H9 (cell line): ENCODE data around the gene CADM1. TPM values are rescaled to one million over a fixed set of nuclear protein-coding genes. Genes with fewer than 3 reads are reported as not detected.

Experiments
- DNase-seq: peaks from one replicate; pipeline ENCODE4 v3.0.0-alpha.2; 2017
- H2AFZ ChIP-seq: one replicate; pipeline ENCODE4 v1.6.1; 2013; ENCODE audit warnings: mild to moderate bottlenecking, low read length, control low read depth, moderate library complexity
- H2AK5ac ChIP-seq: 2 replicates; pipeline ENCODE4 v1.6.1; 2013; ENCODE audit warnings: low read length, control low read depth, mixed read lengths; ENCODE audit not compliant: insufficient read length
- H2BK120ac ChIP-seq: one replicate; pipeline ENCODE4 v1.6.1; 2013; ENCODE audit warnings: low read depth, mild to moderate bottlenecking, low read length, control low read depth, inconsistent platforms; ENCODE audit not compliant: poor library complexity, severe bottlenecking
- H2BK12ac ChIP-seq: 2 replicates; pipeline ENCODE4 v1.6.1; 2013; ENCODE audit warnings: low read length, control low read depth, mixed read lengths, low read depth; ENCODE audit not compliant: insufficient read length
- H2BK15ac ChIP-seq: 2 replicates; pipeline ENCODE4 v1.6.1; 2013; ENCODE audit warnings: low read depth, low read length, control low read depth
- H2BK20ac ChIP-seq: one replicate; pipeline ENCODE4 v1.6.1; 2013; ENCODE audit warnings: low read depth, mild to moderate bottlenecking, low read length, control low read depth, inconsistent platforms; ENCODE audit not compliant: poor library complexity, severe bottlenecking
- H2BK5ac ChIP-seq: 2 replicates; pipeline ENCODE4 v1.6.1; 2013; ENCODE audit warnings: low read length, control low read depth, mixed read lengths; ENCODE audit not compliant: insufficient read length
- H3K14ac ChIP-seq: 2 replicates; pipeline ENCODE4 v1.6.1; 2013; ENCODE audit warnings: low read length, control low read depth; ENCODE audit not compliant: insufficient read depth
- H3K18ac ChIP-seq: 2 replicates; pipeline ENCODE4 v1.6.1; 2013; ENCODE audit warnings: low read depth, mild to moderate bottlenecking, mixed read lengths, low read length, control low read depth; ENCODE audit not compliant: insufficient read length
- H3K23ac ChIP-seq: 2 replicates; pipeline ENCODE4 v1.6.1; 2013; ENCODE audit warnings: low read length, control low read depth, mixed read lengths, low read depth; ENCODE audit not compliant: insufficient read length
- H3K23me2 ChIP-seq: 2 replicates; pipeline ENCODE4 v1.6.1; 2013; ENCODE audit warnings: low read depth, mild to moderate bottlenecking, mixed read lengths, low read length, control low read depth; ENCODE audit not compliant: insufficient read length, poor library complexity, severe bottlenecking
- H3K27ac ChIP-seq: 2 replicates; pipeline ENCODE4 v1.5.1; 2013; ENCODE audit warnings: low read length, control low read depth, mixed read lengths, low read depth; ENCODE audit not compliant: insufficient read length
- H3K27me3 ChIP-seq: 2 replicates; pipeline ENCODE4 v1.6.1; 2013; ENCODE audit warnings: low read length, control low read depth, inconsistent platforms; ENCODE audit not compliant: insufficient read depth
- H3K4ac ChIP-seq: 2 replicates; pipeline ENCODE4 v1.6.1; 2013; ENCODE audit warnings: low read depth, mild to moderate bottlenecking, control low read depth, inconsistent platforms, low read length, moderate library complexity
- H3K4me1 ChIP-seq: 2 replicates; pipeline ENCODE4 v1.6.1; 2013; ENCODE audit warnings: low read length, control low read depth, inconsistent platforms; ENCODE audit not compliant: insufficient read depth
- H3K4me2 ChIP-seq: 2 replicates; pipeline ENCODE4 v1.6.1; 2013; ENCODE audit warnings: low read length, control low read depth, mixed read lengths; ENCODE audit not compliant: insufficient read length, insufficient read depth
- H3K56ac ChIP-seq: 2 replicates; pipeline ENCODE4 v1.6.1; 2013; ENCODE audit warnings: low read depth, mild to moderate bottlenecking, mixed read lengths, low read length, control low read depth; ENCODE audit not compliant: insufficient read length
- H3K79me1 ChIP-seq: 2 replicates; pipeline ENCODE4 v1.6.1; 2013; ENCODE audit warnings: low read depth, mild to moderate bottlenecking, moderate library complexity, low read length, control low read depth, inconsistent platforms; ENCODE audit not compliant: insufficient read depth, poor library complexity, severe bottlenecking
- H3K79me2 ChIP-seq: 2 replicates; pipeline ENCODE4 v1.6.1; 2013; ENCODE audit warnings: low read length, control low read depth, inconsistent platforms; ENCODE audit not compliant: insufficient read depth
- H3K9ac ChIP-seq: 2 replicates; pipeline ENCODE4 v1.6.1; 2013; ENCODE audit warnings: low read length, control low read depth, mixed read lengths; ENCODE audit not compliant: insufficient read length; ENCODE audit errors: extremely low read depth
- H3K9me3 ChIP-seq: one replicate; pipeline ENCODE4 v1.6.1; 2013; ENCODE audit warnings: low read depth, low read length, inconsistent platforms; ENCODE audit not compliant: control insufficient read depth
- H3T11ph ChIP-seq: one replicate; pipeline ENCODE4 v1.6.1; 2013; ENCODE audit warnings: mild to moderate bottlenecking, low read length, control low read depth, inconsistent platforms
- H4K20me1 ChIP-seq: one replicate; pipeline ENCODE4 v1.6.1; 2013; ENCODE audit not compliant: control insufficient read depth, insufficient read length, insufficient read depth
- H4K5ac ChIP-seq: 2 replicates; pipeline ENCODE4 v1.6.1; 2013; ENCODE audit warnings: low read depth, mild to moderate bottlenecking, mixed read lengths, low read length, control low read depth; ENCODE audit not compliant: insufficient read length
- H4K8ac ChIP-seq: replicated peaks from 2 replicates; pipeline ENCODE4 v1.6.1; 2013; ENCODE audit warnings: low read length, control low read depth, mixed read lengths, low read depth; ENCODE audit not compliant: insufficient read length
- H4K91ac ChIP-seq: 2 replicates; pipeline ENCODE4 v1.6.1; 2013; ENCODE audit warnings: low read depth, mild to moderate bottlenecking, moderate library complexity, mixed read lengths, low read length, control low read depth; ENCODE audit not compliant: insufficient read length
- H3K27ac Mint-ChIP-seq, 3 experiments: 2 replicates in 2 of 3; 3 replicates in 1 of 3; pipeline ENCODE4 v1.8.0; 2020 to 2021; ENCODE audit warnings: mixed read lengths in 3 of 3, mild to moderate bottlenecking in 1 of 3, moderate library complexity in 1 of 3
- H3K27me3 Mint-ChIP-seq: 2 replicates; pipeline ENCODE4 v1.8.0; 2021; ENCODE audit warnings: low read depth, mild to moderate bottlenecking, moderate library complexity, mixed read lengths
- H3K36me3 Mint-ChIP-seq, 3 experiments: 2 replicates in 2 of 3; 3 replicates in 1 of 3; pipeline ENCODE4 v1.8.0; 2020 to 2021; ENCODE audit warnings: low read depth in 3 of 3, mixed read lengths in 3 of 3; ENCODE audit not compliant: insufficient read depth in 1 of 3
- H3K4me1 Mint-ChIP-seq, 2 experiments: 2 replicates each; pipeline ENCODE4 v1.8.0; 2020; ENCODE audit warnings: mixed read lengths in 2 of 2
- H3K4me3 Mint-ChIP-seq, 2 experiments: 2 replicates in 1 of 2; 3 replicates in 1 of 2; pipeline ENCODE4 v1.8.0; 2020 to 2021; ENCODE audit warnings: mild to moderate bottlenecking in 2 of 2, mixed read lengths in 2 of 2, moderate library complexity in 1 of 2
- H3K9me3 Mint-ChIP-seq, 2 experiments: 2 replicates in 1 of 2; 3 replicates in 1 of 2; pipeline ENCODE4 v1.8.0; 2020; ENCODE audit warnings: mild to moderate bottlenecking in 2 of 2, mixed read lengths in 2 of 2, moderate library complexity in 1 of 2
- WGBS: extraction: QIAGEN DNeasy Blood & Tissue Kit; methylation state at CpG from one replicate; pipeline ENCODE4 v1.1.7; 2013; ENCODE audit warnings: missing lambda C conversion rate, low lambda C conversion rate, mixed read lengths; ENCODE audit not compliant: insufficient read length; ENCODE audit errors: extremely low coverage; 5-methylcytosine and 5-hydroxymethylcytosine counted together
- total RNA-seq: library from RNA; stranded (reverse); gene quantifications from 2 replicates; pipeline ENCODE4 v1.2.1, GENCODE V29; 2021
- TF ChIP-seq, protein P1 (sequence below): fragments of 200-600 bp; sonication (generic); conservative IDR thresholded peaks from 3 replicates; pipeline ENCODE4 v1.8.0; 2021; ENCODE audit warnings: antibody characterized with exemption, mild to moderate bottlenecking

The CADM1 gene
- total RNA-seq, 1 experiment from 2014 or later = 11.9 TPM

- no peaks in the 10 kb centered on the region for H3K79me2 ChIP-seq
- no peaks in the 10 kb centered on the region for H3K23me2 ChIP-seq
- no peak overlapping the region for H2BK12ac ChIP-seq
- no peak overlapping the region for H3K9ac ChIP-seq
- no peak overlapping the region for H2BK20ac ChIP-seq
- no peaks in the 10 kb centered on the region for H3K9me3 ChIP-seq
- H3K27ac ChIP-seq = no peak overlapping the region
- no peak overlapping the region for H2BK120ac ChIP-seq
- no peak overlapping the region for H3K56ac ChIP-seq
- no peak for DNase-seq
- H3K36me3 Mint-ChIP-seq = no peaks in the 10 kb centered on the region
- no peak overlapping the region for H4K8ac ChIP-seq
- H3K4me3 Mint-ChIP-seq = no peak overlapping the region
- no peak overlapping the region for H2BK5ac ChIP-seq
- WGBS = no CpG with 5 or more reads among the region's 8 CpGs
- no peak overlapping the region for H2AK5ac ChIP-seq
- H3K79me1 ChIP-seq = no peaks in the 10 kb centered on the region
- H3K4me2 ChIP-seq = no peak overlapping the region
- peaks cover 12% of the 10 kb centered on the region for H3K27me3 Mint-ChIP-seq
- no peak overlapping the region for H2BK15ac ChIP-seq
- H3K14ac ChIP-seq = no peak overlapping the region
- TF ChIP-seq, protein P1, sequence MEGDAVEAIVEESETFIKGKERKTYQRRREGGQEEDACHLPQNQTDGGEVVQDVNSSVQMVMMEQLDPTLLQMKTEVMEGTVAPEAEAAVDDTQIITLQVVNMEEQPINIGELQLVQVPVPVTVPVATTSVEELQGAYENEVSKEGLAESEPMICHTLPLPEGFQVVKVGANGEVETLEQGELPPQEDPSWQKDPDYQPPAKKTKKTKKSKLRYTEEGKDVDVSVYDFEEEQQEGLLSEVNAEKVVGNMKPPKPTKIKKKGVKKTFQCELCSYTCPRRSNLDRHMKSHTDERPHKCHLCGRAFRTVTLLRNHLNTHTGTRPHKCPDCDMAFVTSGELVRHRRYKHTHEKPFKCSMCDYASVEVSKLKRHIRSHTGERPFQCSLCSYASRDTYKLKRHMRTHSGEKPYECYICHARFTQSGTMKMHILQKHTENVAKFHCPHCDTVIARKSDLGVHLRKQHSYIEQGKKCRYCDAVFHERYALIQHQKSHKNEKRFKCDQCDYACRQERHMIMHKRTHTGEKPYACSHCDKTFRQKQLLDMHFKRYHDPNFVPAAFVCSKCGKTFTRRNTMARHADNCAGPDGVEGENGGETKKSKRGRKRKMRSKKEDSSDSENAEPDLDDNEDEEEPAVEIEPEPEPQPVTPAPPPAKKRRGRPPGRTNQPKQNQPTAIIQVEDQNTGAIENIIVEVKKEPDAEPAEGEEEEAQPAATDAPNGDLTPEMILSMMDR = no peak
- no peak overlapping the region for H2AFZ ChIP-seq
- no peak overlapping the region for H3T11ph ChIP-seq
- no peak overlapping the region for H3K4ac ChIP-seq
- H4K5ac ChIP-seq = no peak overlapping the region
- no peaks in the 10 kb centered on the region for H3K4me1 ChIP-seq
- H3K27ac Mint-ChIP-seq = no peak overlapping the region
- no peak overlapping the region for H4K91ac ChIP-seq
- H3K18ac ChIP-seq = no peak overlapping the region
- 0 out of 2 replicates have a peak, but pooled peaks cover 2% of the 10 kb centered on the region for H3K27me3 ChIP-seq
- peaks cover 8 to 12% of the 10 kb centered on the region in 2 experiments for H3K4me1 Mint-ChIP-seq
- H3K9me3 Mint-ChIP-seq = no peaks in the 10 kb centered on the region; a peak in 1 of 5 replicates
- no peaks in the 10 kb centered on the region for H4K20me1 ChIP-seq
- H3K23ac ChIP-seq = no peak overlapping the region
Observed at GRCh38 chr11:115473167-115473566, 31.0 kb downstream of the CADM1 start.
